K562 (cell line): ENCODE results near the gene AP2S1. TPM values are rescaled to one million over a fixed set of nuclear protein-coding genes. Genes with fewer than 3 reads are reported as not detected.
A peak's percentile ranks its signal among the peaks of the same experiment; 100 is the strongest.

Experiments
- ASH1L ChIP-seq: fragments of 450-650 bp; IDR thresholded peaks from 2 replicates; pipeline ENCODE4 v1.6.1; 2018; ENCODE audit warnings: borderline replicate concordance, mild to moderate bottlenecking, low read depth; ENCODE audit not compliant: partially characterized antibody
- CBX2 ChIP-seq: fragments of 200-600 bp; sonication (generic); IDR thresholded peaks from one replicate; pipeline ENCODE4 v1.6.1; 2012; ENCODE audit warnings: mild to moderate bottlenecking, low read length, inconsistent platforms; ENCODE audit not compliant: insufficient read depth, poor library complexity, severe bottlenecking
- FOSL1 ChIP-seq: fragments of 200-800 bp; sonication (Bioruptor generic); conservative IDR thresholded peaks from 2 replicates; pipeline ENCODE4 v1.6.1; 2016; ENCODE audit warnings: missing genetic modification characterization, missing compliant biosample characterization
- HDAC8 ChIP-seq: fragments of 450-650 bp; IDR thresholded peaks from 2 replicates; pipeline ENCODE4 v1.6.1; 2016; ENCODE audit warnings: mild to moderate bottlenecking, missing genetic modification characterization, moderate library complexity, missing compliant biosample characterization
- MYC ChIP-seq, 2 experiments: fragments of 250-450 bp in 1 of 2; sonication (Bioruptor Pico) in 1 of 2; IDR thresholded peaks; 2 replicates each; pipeline versions ENCODE4 v1.5.1 to v1.6.1; 2012 to 2021; ENCODE audit warnings: low read depth in 2 of 2, borderline replicate concordance in 1 of 2, improper control_type of control experiment in 1 of 2, low read length in 1 of 2, mild to moderate bottlenecking in 1 of 2, moderate library complexity in 1 of 2
- POLR3A ChIP-seq: IDR thresholded peaks from 2 replicates; pipeline ENCODE4 v1.6.1; 2011; ENCODE audit warnings: borderline replicate concordance, mild to moderate bottlenecking, moderate library complexity; ENCODE audit not compliant: insufficient read length, insufficient read depth; ENCODE audit errors: extremely low read depth
- RAD21 ChIP-seq, 2 experiments: fragments of 250-450 bp in 1 of 2; fragments of 450-650 bp in 1 of 2; sonication (Bioruptor Pico) in 1 of 2; formaldehyde crosslinking in 1 of 2; IDR thresholded peaks in 1 of 2; conservative IDR thresholded peaks in 1 of 2; 2 replicates each; pipeline versions ENCODE4 v1.4.0 to v1.8.0; 2020 to 2022; ENCODE audit warnings: mild to moderate bottlenecking in 2 of 2, moderate library complexity in 1 of 2
- RB1 ChIP-seq: fragments of 450-650 bp; IDR thresholded peaks from 2 replicates; pipeline ENCODE4 v1.6.1; 2017; ENCODE audit warnings: low read depth, mild to moderate bottlenecking
- STAG1 ChIP-seq: sonication (generic); formaldehyde crosslinking; IDR thresholded peaks from 2 replicates; pipeline ENCODE4 v1.5.0; 2020; ENCODE audit warnings: missing genetic modification reagents, borderline replicate concordance
- TEAD2 ChIP-seq: fragments of 450-650 bp; IDR thresholded peaks from 2 replicates; pipeline ENCODE4 v1.6.1; 2016; ENCODE audit warnings: missing genetic modification characterization, control low read depth, missing compliant biosample characterization
- U2AF2 ChIP-seq: fragments of 200-400 bp; formaldehyde crosslinking; optimal IDR thresholded peaks from 2 replicates; pipeline ENCODE3; 2017; ENCODE audit warnings: low read depth, mild to moderate bottlenecking, low read length
- ZFX ChIP-seq: sonication (generic); formaldehyde crosslinking; IDR thresholded peaks from 2 replicates; pipeline ENCODE4 v1.8.0; 2022; ENCODE audit warnings: mild to moderate bottlenecking, missing genetic modification reagents, moderate library complexity
- ZNF184 ChIP-seq: sonication (generic); formaldehyde crosslinking; IDR thresholded peaks from 2 replicates; pipeline ENCODE4 v1.5.0; 2020; ENCODE audit warnings: missing genetic modification reagents
- polyA plus RNA-seq, 8 experiments: library from polyadenylated mRNA; depleted of rRNA in 4 of 8; stranded (reverse) in 5 of 8; unstranded in 3 of 8; fragments of >200 nt; fragmentation: Nextera tagmentation in 2 of 8; fragmentation: Illumina TruSeq in 1 of 8; extraction: Ambion mirVana in 2 of 8; extraction: Trizol in 1 of 8; gene quantifications; 2 replicates each; pipeline versions ENCODE4 v1.2.1 to v1.2.3, GENCODE V29; 2011 to 2014; ENCODE audit warnings: inconsistent platforms in 1 of 8, missing spikeins in 1 of 8
- total RNA-seq, 7 experiments: library from RNA; depleted of rRNA in 6 of 7; stranded (reverse); fragments of >200 nt in 6 of 7; fragmentation: Illumina TruSeq in 2 of 7; extraction: Trizol in 2 of 7; gene quantifications; 2 replicates each; pipeline versions ENCODE4 v1.2.1 to v1.2.3, GENCODE V29; 2011 to 2021; ENCODE audit warnings: low replicate concordance in 1 of 7
- TF ChIP-seq, protein P1 (sequence below): IDR thresholded peaks from 2 replicates; pipeline ENCODE4 v1.6.1; 2011; ENCODE audit warnings: borderline replicate concordance, low read depth, mild to moderate bottlenecking, moderate library complexity, low read length; ENCODE audit not compliant: insufficient read depth, poor library complexity, severe bottlenecking
- TF ChIP-seq, protein P2 (sequence below): fragments of 450-650 bp; IDR thresholded peaks from 2 replicates; pipeline ENCODE4 v1.6.1; 2016; ENCODE audit warnings: low read depth, mild to moderate bottlenecking, moderate library complexity
- TF ChIP-seq, protein P3 (sequence below): sonication (generic); formaldehyde crosslinking; IDR thresholded peaks from 2 replicates; pipeline ENCODE4 v1.8.1; 2022; ENCODE audit warnings: missing genetic modification reagents
- TF ChIP-seq, protein P4 (sequence below): fragments of 250-450 bp; sonication (Bioruptor Pico); IDR thresholded peaks from 2 replicates; pipeline ENCODE4 v1.5.0; 2022; ENCODE audit warnings: mild to moderate bottlenecking
- TF ChIP-seq, protein P5 (sequence below): sonication (generic); formaldehyde crosslinking; IDR thresholded peaks from 2 replicates; pipeline ENCODE4 v1.8.1; 2023; ENCODE audit warnings: mild to moderate bottlenecking, missing genetic modification reagents

AP2S1 gene
- total and polyA plus RNA-seq, 9 of the 15 experiments (the other 6 are each of a cell fraction or from before 2014, with no cell fraction given) = 32.4 to 294 (median 136) TPM

DNA sequence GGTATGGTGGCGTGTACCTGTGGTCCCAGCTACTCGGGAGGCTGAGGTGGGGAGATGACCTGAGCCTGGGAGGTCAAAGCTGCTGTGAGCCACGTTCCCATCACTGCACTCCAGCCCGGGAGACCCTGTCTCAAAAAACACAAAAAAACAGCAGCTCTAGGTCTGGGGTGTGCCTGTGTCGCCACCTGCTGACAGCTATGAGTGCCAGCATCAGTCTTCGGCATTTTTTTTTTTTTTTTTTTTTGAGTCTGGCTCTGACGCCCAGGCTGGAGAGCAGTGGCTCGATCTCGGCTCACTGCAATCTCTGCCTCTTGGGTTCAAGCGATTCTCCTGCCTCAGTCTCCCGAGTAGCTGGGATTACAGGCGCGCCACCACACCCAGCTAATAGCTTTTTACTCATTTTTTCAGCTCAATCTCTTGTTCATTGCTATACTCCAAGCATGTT is 10.1 kb downstream of the AP2S1 start (continued):
- TF ChIP-seq, protein P1, sequence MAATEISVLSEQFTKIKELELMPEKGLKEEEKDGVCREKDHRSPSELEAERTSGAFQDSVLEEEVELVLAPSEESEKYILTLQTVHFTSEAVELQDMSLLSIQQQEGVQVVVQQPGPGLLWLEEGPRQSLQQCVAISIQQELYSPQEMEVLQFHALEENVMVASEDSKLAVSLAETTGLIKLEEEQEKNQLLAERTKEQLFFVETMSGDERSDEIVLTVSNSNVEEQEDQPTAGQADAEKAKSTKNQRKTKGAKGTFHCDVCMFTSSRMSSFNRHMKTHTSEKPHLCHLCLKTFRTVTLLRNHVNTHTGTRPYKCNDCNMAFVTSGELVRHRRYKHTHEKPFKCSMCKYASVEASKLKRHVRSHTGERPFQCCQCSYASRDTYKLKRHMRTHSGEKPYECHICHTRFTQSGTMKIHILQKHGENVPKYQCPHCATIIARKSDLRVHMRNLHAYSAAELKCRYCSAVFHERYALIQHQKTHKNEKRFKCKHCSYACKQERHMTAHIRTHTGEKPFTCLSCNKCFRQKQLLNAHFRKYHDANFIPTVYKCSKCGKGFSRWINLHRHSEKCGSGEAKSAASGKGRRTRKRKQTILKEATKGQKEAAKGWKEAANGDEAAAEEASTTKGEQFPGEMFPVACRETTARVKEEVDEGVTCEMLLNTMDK = peak; percentile 20
- no peak for TF ChIP-seq ASH1L
- TF ChIP-seq MYC (IDR thresholded peaks at IDR 0.05; ENCODE audit: low read depth, low read length) = 0 out of 2 replicates have a peak, but pooled peaks have one; percentile 15
- no peak for TF ChIP-seq MYC (CRISPR knock-in tag; IDR thresholded peaks at IDR 0.05; ENCODE audit: borderline replicate concordance, low read depth)
- TF ChIP-seq RAD21 (CRISPR knock-in tag; conservative IDR thresholded peaks at IDR 0.05 in 1 of 2, IDR thresholded peaks at IDR 0.05 in 1 of 2) = peak; percentile 74 to 75
- no peak for TF ChIP-seq HDAC8 (tag)
- TF ChIP-seq RB1 = peak; percentile 26; the same call in 1 of the 2 replicates
- TF ChIP-seq, protein P2, sequence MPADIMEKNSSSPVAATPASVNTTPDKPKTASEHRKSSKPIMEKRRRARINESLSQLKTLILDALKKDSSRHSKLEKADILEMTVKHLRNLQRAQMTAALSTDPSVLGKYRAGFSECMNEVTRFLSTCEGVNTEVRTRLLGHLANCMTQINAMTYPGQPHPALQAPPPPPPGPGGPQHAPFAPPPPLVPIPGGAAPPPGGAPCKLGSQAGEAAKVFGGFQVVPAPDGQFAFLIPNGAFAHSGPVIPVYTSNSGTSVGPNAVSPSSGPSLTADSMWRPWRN = 0 out of 2 replicates have a peak, but pooled peaks have one; percentile 8
- TF ChIP-seq FOSL1 (tag) = 0 out of 2 replicates have a peak, but pooled peaks have one; percentile 31
- TF ChIP-seq STAG1 (CRISPR knock-in tag) = peak; percentile 70
- TF ChIP-seq ZNF184 (CRISPR knock-in tag) = no peak
- no peak for TF ChIP-seq CBX2
- TF ChIP-seq, protein P3, sequence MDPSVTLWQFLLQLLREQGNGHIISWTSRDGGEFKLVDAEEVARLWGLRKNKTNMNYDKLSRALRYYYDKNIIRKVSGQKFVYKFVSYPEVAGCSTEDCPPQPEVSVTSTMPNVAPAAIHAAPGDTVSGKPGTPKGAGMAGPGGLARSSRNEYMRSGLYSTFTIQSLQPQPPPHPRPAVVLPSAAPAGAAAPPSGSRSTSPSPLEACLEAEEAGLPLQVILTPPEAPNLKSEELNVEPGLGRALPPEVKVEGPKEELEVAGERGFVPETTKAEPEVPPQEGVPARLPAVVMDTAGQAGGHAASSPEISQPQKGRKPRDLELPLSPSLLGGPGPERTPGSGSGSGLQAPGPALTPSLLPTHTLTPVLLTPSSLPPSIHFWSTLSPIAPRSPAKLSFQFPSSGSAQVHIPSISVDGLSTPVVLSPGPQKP = no peak
- TF ChIP-seq, protein P4, sequence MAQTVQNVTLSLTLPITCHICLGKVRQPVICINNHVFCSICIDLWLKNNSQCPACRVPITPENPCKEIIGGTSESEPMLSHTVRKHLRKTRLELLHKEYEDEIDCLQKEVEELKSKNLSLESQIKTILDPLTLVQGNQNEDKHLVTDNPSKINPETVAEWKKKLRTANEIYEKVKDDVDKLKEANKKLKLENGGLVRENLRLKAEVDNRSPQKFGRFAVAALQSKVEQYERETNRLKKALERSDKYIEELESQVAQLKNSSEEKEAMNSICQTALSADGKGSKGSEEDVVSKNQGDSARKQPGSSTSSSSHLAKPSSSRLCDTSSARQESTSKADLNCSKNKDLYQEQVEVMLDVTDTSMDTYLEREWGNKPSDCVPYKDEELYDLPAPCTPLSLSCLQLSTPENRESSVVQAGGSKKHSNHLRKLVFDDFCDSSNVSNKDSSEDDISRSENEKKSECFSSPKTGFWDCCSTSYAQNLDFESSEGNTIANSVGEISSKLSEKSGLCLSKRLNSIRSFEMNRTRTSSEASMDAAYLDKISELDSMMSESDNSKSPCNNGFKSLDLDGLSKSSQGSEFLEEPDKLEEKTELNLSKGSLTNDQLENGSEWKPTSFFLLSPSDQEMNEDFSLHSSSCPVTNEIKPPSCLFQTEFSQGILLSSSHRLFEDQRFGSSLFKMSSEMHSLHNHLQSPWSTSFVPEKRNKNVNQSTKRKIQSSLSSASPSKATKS (CRISPR knock-in tag) = no peak
- 0 out of 2 replicates have a peak, but pooled peaks have one; percentile 16 for TF ChIP-seq ZFX
- 0 out of 2 replicates have a peak, but pooled peaks have one; percentile 12 for TF ChIP-seq TEAD2 (tag)
- TF ChIP-seq U2AF2 = no peak
- TF ChIP-seq POLR3A = no peak
- TF ChIP-seq, protein P5, sequence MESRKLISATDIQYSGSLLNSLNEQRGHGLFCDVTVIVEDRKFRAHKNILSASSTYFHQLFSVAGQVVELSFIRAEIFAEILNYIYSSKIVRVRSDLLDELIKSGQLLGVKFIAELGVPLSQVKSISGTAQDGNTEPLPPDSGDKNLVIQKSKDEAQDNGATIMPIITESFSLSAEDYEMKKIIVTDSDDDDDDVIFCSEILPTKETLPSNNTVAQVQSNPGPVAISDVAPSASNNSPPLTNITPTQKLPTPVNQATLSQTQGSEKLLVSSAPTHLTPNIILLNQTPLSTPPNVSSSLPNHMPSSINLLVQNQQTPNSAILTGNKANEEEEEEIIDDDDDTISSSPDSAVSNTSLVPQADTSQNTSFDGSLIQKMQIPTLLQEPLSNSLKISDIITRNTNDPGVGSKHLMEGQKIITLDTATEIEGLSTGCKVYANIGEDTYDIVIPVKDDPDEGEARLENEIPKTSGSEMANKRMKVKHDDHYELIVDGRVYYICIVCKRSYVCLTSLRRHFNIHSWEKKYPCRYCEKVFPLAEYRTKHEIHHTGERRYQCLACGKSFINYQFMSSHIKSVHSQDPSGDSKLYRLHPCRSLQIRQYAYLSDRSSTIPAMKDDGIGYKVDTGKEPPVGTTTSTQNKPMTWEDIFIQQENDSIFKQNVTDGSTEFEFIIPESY (CRISPR knock-in tag) = 0 out of 2 replicates have a peak, but pooled peaks have one; percentile 21
